HL-60 (cell line): ENCODE results near the gene PDS5B.

Experiments used
- DNase-seq, 2 experiments: peaks; one replicate each; pipeline ENCODE4 v3.0.0-alpha.2; 2010 to 2020; ENCODE audit warnings: low read depth in 1 of 2, low spot score in 1 of 2
- H3K27ac ChIP-seq: fragments of 250-450 bp; sonication (Bioruptor Pico); replicated peaks from 2 replicates; pipeline ENCODE4 v1.5.1; 2020; ENCODE audit warnings: mild to moderate bottlenecking, moderate library complexity
- H3K27me3 ChIP-seq: fragments of 250-450 bp; sonication (Bioruptor Pico); 2 replicates; pipeline ENCODE4 v1.5.1; 2021; ENCODE audit warnings: mild to moderate bottlenecking, moderate library complexity; ENCODE audit not compliant: insufficient read depth, poor library complexity, severe bottlenecking
- H3K4me3 ChIP-seq: replicated peaks from 2 replicates; pipeline ENCODE4 v1.5.1; 2011; ENCODE audit warnings: mild to moderate bottlenecking, control low read depth, low read length; ENCODE audit not compliant: insufficient read depth
- CTCF ChIP-seq: IDR thresholded peaks from one replicate; pipeline ENCODE4 v1.5.1; 2011; ENCODE audit warnings: low read length, control low read depth, inconsistent platforms; ENCODE audit not compliant: insufficient read depth
- GABPA ChIP-seq: IDR thresholded peaks from 2 replicates; pipeline ENCODE4 v1.6.1; 2012; ENCODE audit warnings: low read depth
- POLR2AphosphoS5 ChIP-seq: IDR thresholded peaks from 2 replicates; pipeline ENCODE4 v1.6.1; 2012; ENCODE audit warnings: low read depth
- REST ChIP-seq: IDR thresholded peaks from 2 replicates; pipeline ENCODE4 v1.6.1; 2012; ENCODE audit warnings: low read depth; ENCODE audit not compliant: insufficient replicate concordance
- SPI1 ChIP-seq: IDR thresholded peaks from 2 replicates; pipeline ENCODE4 v1.6.1; 2012; ENCODE audit warnings: low read depth, mild to moderate bottlenecking, borderline replicate concordance

The PDS5B gene

GRCh38 chr13:32821149-32821688 lies 235.0 kb downstream of the PDS5B start:
- Histone ChIP-seq H3K4me3 (no peak overlapping the region), H3K27me3 (no peaks in the 10 kb centered on the region), H3K27ac (no peak overlapping the region)
- TF ChIP-seq REST (no peak), GABPA (no peak), CTCF (no peak)
- no peak for DNase-seq

- Histone ChIP-seq H3K27me3 (no peaks in the 10 kb centered on the region), H3K27ac (no peak overlapping the region), H3K4me3 (no peak overlapping the region)
- TF ChIP-seq GABPA (no peak), POLR2AphosphoS5 (no peak), SPI1 (no peak), CTCF (no peak), REST (no peak)
- DNase-seq, result no peak
These were observed 236.5 kb downstream of the PDS5B start for GRCh38 chr13:32822771-32823170.

- Histone ChIP-seq H3K27me3 (no peaks in the 10 kb centered on the region), H3K4me3 (no peak overlapping the region), H3K27ac (no peak overlapping the region)
- no peak for DNase-seq
- no peak for TF ChIP-seq GABPA
- TF ChIP-seq CTCF, result no peak
- no peak for TF ChIP-seq SPI1
- no peak for TF ChIP-seq POLR2AphosphoS5
- no peak for TF ChIP-seq REST
These were observed 237.3 kb downstream of the PDS5B start for GRCh38 chr13:32823597-32823996.
